KMS-11 (cell line): ENCODE measurements around the gene CCL24.
"Not testable (repeated sequence)": the region's sequence is repeated elsewhere in the genome, so short reads cannot be mapped to it uniquely, and the experiment has no call there.

ENCODE experiments used
- H2AFZ ChIP-seq: fragments of 200-600 bp; sonication (generic); 2 replicates; pipeline ENCODE4 v1.6.1; 2016; ENCODE audit warnings: antibody characterized with exemption, mixed run types, low read depth
- H3K27ac ChIP-seq: fragments of 200-600 bp; sonication (generic); 2 replicates; pipeline ENCODE4 v1.6.1; 2016; ENCODE audit warnings: mild to moderate bottlenecking, mixed run types
- H3K27me3 ChIP-seq: fragments of 200-600 bp; sonication (generic); 2 replicates; pipeline ENCODE4 v1.6.1; 2017; ENCODE audit warnings: mild to moderate bottlenecking, low read depth, mixed run types, moderate library complexity; ENCODE audit not compliant: insufficient read depth
- H3K36me3 ChIP-seq: fragments of 200-600 bp; sonication (generic); 2 replicates; pipeline ENCODE4 v1.6.1; 2017; ENCODE audit warnings: mild to moderate bottlenecking, mixed run types; ENCODE audit not compliant: insufficient read depth
- H3K4me1 ChIP-seq: fragments of 200-600 bp; sonication (generic); 2 replicates; pipeline ENCODE4 v1.6.1; 2016; ENCODE audit warnings: mild to moderate bottlenecking, low read depth, mixed run types; ENCODE audit not compliant: poor library complexity, severe bottlenecking
- H3K4me2 ChIP-seq: fragments of 200-600 bp; sonication (generic); 2 replicates; pipeline ENCODE4 v1.7.0; 2016; ENCODE audit warnings: mild to moderate bottlenecking, mixed run types
- H3K4me3 ChIP-seq: fragments of 200-600 bp; sonication (generic); IDR thresholded peaks from 2 replicates; pipeline ENCODE4 v1.6.1; 2017; ENCODE audit warnings: low read depth, low read length, mixed read lengths; ENCODE audit not compliant: insufficient read depth
- H3K79me2 ChIP-seq: fragments of 200-600 bp; sonication (generic); 2 replicates; pipeline ENCODE4 v1.6.1; 2016; ENCODE audit warnings: low read depth, mixed run types; ENCODE audit not compliant: insufficient read depth
- H3K9ac ChIP-seq: fragments of 200-600 bp; sonication (generic); 2 replicates; pipeline ENCODE4 v1.6.1; 2016; ENCODE audit warnings: mild to moderate bottlenecking, mixed run types
- H4K20me1 ChIP-seq: fragments of 200-600 bp; sonication (generic); 2 replicates; pipeline ENCODE4 v1.6.1; 2016; ENCODE audit warnings: mild to moderate bottlenecking, mixed run types; ENCODE audit not compliant: insufficient read depth
- CTCF ChIP-seq: fragments of 200-600 bp; sonication (generic); conservative IDR thresholded peaks from 2 replicates; pipeline ENCODE4 v1.6.1; 2017; ENCODE audit warnings: low read depth, mild to moderate bottlenecking, antibody characterized with exemption, low read length, moderate library complexity, mixed read lengths

Gene CCL24

GRCh38 chr7:75854233-75854632 lies 40.6 kb upstream of the CCL24 start:
- H4K20me1 ChIP-seq: no peaks in the 10 kb centered on the region
- no peaks in the 10 kb centered on the region for H3K36me3 ChIP-seq
- no peak overlapping the region for H3K27ac ChIP-seq
- H2AFZ ChIP-seq: no peak overlapping the region
- no peak overlapping the region for H3K4me2 ChIP-seq
- no peaks in the 10 kb centered on the region for H3K4me1 ChIP-seq
- no peaks in the 10 kb centered on the region for H3K79me2 ChIP-seq
- H3K4me3 ChIP-seq: no peak overlapping the region
- no peaks in the 10 kb centered on the region for H3K27me3 ChIP-seq
- no peak overlapping the region for H3K9ac ChIP-seq
- no peak for TF ChIP-seq CTCF

- Histone ChIP-seq H3K4me2 (no peak overlapping the region), H4K20me1 (no peaks in the 10 kb centered on the region), H3K4me1 (no peaks in the 10 kb centered on the region), H2AFZ (no peak overlapping the region), H3K4me3 (no peak overlapping the region), H3K27me3 (no peaks in the 10 kb centered on the region), H3K36me3 (no peaks in the 10 kb centered on the region), H3K27ac (no peak overlapping the region), H3K9ac (no peak overlapping the region), H3K79me2 (no peaks in the 10 kb centered on the region)
- TF ChIP-seq CTCF: no peak
Measured at GRCh38 chr7:75850235-75850634, 36.6 kb upstream of the CCL24 start.

- Histone ChIP-seq H3K79me2 (no peaks in the 10 kb centered on the region), H3K27ac (no peak overlapping the region), H3K27me3 (no peaks in the 10 kb centered on the region), H4K20me1 (no peaks in the 10 kb centered on the region), H3K4me2 (no peak overlapping the region), H2AFZ (no peak overlapping the region), H3K4me3 (no peak overlapping the region), H3K36me3 (no peaks in the 10 kb centered on the region), H3K4me1 (no peaks in the 10 kb centered on the region), H3K9ac (no peak overlapping the region)
- TF ChIP-seq CTCF: no peak
Measured at GRCh38 chr7:75849573-75849972, 36.0 kb upstream of the CCL24 start.

- no peak overlapping the region for H2AFZ ChIP-seq
- no peak for TF ChIP-seq CTCF
- no peak overlapping the region for H3K27ac ChIP-seq
- no peaks in the 10 kb centered on the region for H4K20me1 ChIP-seq
- no peak overlapping the region for H3K4me3 ChIP-seq
- H3K79me2 ChIP-seq: no peaks in the 10 kb centered on the region
- H3K4me2 ChIP-seq: no peak overlapping the region
- H3K9ac ChIP-seq: no peak overlapping the region
- H3K36me3 ChIP-seq: no peaks in the 10 kb centered on the region
- H3K27me3 ChIP-seq: no peaks in the 10 kb centered on the region
- no peaks in the 10 kb centered on the region for H3K4me1 ChIP-seq
Measured at GRCh38 chr7:75847707-75848106, 34.1 kb upstream of the CCL24 start.

- H3K4me1 ChIP-seq, H3K79me2 ChIP-seq, H3K9ac ChIP-seq, H3K27ac ChIP-seq, H4K20me1 ChIP-seq, H3K36me3 ChIP-seq, H3K4me2 ChIP-seq, H3K27me3 ChIP-seq, H2AFZ ChIP-seq, H3K4me3 ChIP-seq: not testable (repeated sequence)
Measured at GRCh38 chr7:75845132-75845531, 31.5 kb upstream of the CCL24 start.
